Testis (tissue), 2 donors: ENCODE data around the gene RSPH1.

Experiments used
- POLR2A ChIP-seq: fragments of 450-650 bp; IDR thresholded peaks from one replicate; pipeline ENCODE4 v1.6.1; 2017; ENCODE audit warnings: antibody characterized with exemption, mild to moderate bottlenecking, moderate library complexity
- TF ChIP-seq, protein P1 (sequence below), 3 experiments: fragments of 450-650 bp in 2 of 3; fragments of 200-600 bp in 1 of 3; sonication (generic) in 1 of 3; IDR thresholded peaks; one replicate each; pipeline ENCODE4 v1.5.1; 2016 to 2019; ENCODE audit warnings: antibody characterized with exemption in 3 of 3, mild to moderate bottlenecking in 2 of 3, moderate library complexity in 1 of 3

DNA sequence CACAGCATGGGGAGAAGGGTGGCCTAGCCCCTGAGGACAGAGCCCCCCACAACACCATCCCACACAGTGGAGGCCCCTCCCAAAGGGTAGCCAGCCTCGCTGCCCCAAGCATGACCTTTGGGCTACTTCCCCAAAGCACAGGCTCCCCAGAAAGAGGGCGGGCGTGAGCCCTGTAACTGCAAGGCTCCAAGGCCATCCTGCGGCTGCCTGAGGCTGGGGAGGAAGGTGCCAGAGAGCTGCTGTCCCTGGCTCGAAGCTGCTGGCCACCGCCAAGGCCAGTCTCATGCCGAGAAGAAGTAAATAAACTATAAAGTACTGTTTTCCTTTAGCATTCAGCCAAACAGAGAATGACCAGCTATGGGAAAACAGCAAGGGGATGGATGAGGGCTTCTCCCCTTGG lies 64.8 kb downstream of the RSPH1 start:
- TF ChIP-seq, protein P1, sequence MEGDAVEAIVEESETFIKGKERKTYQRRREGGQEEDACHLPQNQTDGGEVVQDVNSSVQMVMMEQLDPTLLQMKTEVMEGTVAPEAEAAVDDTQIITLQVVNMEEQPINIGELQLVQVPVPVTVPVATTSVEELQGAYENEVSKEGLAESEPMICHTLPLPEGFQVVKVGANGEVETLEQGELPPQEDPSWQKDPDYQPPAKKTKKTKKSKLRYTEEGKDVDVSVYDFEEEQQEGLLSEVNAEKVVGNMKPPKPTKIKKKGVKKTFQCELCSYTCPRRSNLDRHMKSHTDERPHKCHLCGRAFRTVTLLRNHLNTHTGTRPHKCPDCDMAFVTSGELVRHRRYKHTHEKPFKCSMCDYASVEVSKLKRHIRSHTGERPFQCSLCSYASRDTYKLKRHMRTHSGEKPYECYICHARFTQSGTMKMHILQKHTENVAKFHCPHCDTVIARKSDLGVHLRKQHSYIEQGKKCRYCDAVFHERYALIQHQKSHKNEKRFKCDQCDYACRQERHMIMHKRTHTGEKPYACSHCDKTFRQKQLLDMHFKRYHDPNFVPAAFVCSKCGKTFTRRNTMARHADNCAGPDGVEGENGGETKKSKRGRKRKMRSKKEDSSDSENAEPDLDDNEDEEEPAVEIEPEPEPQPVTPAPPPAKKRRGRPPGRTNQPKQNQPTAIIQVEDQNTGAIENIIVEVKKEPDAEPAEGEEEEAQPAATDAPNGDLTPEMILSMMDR (IDR thresholded peaks at IDR 0.05): no peak
- no peak for TF ChIP-seq POLR2A
